ENCODE measurements around the gene C4orf36. TPM values are rescaled to one million over a fixed set of nuclear protein-coding genes. Genes with fewer than 3 reads are reported as not detected.

C4orf36 gene, protein sequence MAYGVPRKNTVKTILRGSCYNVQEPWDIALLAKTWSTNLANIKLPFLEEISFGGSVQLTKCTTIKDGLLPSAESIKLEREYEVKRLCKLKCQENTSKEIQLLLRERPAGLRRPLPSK
- 2.3 TPM for total RNA-seq
- long read RNA-seq, partial matches to known transcripts: 0 of 1 reads
- long read RNA-seq, other reads (novel, unspliced or antisense): 0 of 1 reads

DNA sequence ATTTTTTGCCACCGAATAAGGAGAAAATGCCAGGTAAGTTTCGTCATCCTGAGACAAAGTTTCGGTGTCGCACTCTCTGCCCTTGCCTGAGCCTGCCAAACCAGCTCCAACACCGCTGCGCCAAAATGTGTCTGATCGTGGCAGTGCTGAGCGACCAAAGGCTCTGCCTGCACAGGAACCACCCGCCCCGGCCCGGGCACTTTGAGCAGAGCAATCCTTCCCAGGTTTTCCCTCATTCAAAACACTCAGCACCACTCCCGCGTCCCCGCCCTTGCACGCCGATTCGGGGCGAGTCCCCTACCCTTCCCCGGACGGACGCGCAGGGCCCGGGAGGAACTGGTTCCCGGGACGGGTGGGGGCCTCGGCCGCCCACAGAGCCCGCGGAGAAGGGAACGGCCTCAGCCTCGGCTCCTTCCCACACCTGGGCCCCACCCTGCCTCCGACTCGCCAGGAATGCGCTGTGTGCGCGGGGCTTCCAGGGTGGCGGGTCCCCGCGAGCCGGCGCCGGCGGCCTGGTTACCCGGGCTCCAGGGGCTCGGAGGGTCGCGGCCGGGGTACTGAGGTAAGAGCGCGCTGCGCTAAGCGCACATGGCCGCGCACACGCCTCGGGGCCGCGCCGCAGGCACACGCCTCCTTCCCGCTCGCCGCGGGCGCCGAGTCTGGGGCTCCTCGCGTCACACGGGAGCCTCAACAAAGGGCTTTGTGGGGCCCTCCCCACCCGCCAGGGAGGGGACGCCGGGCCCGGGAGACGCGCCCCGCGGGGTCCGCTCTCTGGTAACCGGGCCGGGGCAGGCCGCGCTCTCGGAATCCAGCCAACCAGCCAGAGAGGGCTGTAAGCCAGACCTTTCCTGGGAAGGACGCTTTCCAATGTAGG lies at the start of gene C4orf36:
Gene C4orf36 (minus strand): TSS at position 661 of the 874 bp plus-strand sequence. CDS start 902 bp downstream, outside the sequence.
- H3K27ac ChIP-seq: peak within 1 kb of the TSS; percentile 89
- H3K9me3 ChIP-seq: no peaks in the 10 kb centered on the region
- TF ChIP-seq, protein P1, sequence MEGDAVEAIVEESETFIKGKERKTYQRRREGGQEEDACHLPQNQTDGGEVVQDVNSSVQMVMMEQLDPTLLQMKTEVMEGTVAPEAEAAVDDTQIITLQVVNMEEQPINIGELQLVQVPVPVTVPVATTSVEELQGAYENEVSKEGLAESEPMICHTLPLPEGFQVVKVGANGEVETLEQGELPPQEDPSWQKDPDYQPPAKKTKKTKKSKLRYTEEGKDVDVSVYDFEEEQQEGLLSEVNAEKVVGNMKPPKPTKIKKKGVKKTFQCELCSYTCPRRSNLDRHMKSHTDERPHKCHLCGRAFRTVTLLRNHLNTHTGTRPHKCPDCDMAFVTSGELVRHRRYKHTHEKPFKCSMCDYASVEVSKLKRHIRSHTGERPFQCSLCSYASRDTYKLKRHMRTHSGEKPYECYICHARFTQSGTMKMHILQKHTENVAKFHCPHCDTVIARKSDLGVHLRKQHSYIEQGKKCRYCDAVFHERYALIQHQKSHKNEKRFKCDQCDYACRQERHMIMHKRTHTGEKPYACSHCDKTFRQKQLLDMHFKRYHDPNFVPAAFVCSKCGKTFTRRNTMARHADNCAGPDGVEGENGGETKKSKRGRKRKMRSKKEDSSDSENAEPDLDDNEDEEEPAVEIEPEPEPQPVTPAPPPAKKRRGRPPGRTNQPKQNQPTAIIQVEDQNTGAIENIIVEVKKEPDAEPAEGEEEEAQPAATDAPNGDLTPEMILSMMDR (IDR thresholded peaks at IDR 0.05): no peak
- DNase-seq (peak; percentile 92), ATAC-seq (peak; percentile 95)
- H3K4me3 ChIP-seq: peak within 1 kb of the TSS; percentile 86
- H3K27me3 ChIP-seq: no peaks in the 10 kb centered on the region
- intact Hi-C loops (cut with DNase I): loop anchor here (5.0 kb wide), 1 partner anchor 395 kb away; no protein-coding TSS in a partner anchor
- H3K4me1 ChIP-seq: peaks cover 5% of the 10 kb centered on the region
- no peaks in the 10 kb centered on the region for H3K36me3 ChIP-seq

DNA sequence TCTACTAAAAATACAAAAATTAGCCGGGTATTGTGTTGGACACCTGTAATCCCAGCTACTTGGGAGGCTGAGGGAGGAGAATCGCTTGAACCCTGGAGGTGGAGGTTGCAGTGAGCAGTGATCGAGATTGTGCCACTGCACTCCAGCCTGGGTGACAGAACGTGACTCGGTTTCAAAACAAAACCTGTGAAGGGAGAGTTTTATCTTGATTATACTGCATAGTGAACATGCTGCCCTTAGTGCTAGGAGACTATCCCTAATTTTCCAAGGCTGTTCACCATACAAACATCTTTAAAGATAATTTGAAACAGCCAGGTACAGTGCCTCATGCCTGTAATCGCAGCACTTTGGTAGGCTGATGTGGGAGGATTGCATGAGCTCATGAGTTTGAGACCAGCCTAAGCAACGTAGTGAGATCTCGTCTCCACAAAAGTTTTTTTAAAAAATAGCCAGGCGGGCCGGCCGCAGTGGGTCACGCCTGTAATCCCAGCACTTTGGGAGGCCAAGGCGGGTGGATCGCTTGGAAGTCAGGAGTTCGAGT lies 48.8 kb upstream of the C4orf36 start:
- Histone ChIP-seq H3K36me3 (no peaks in the 10 kb centered on the region), H3K4me3 (no peak overlapping the region), H3K4me1 (peaks cover 39% of the 10 kb centered on the region), H3K27me3 (no peaks in the 10 kb centered on the region), H3K27ac (no peak overlapping the region), H3K9me3 (no peaks in the 10 kb centered on the region)
- DNase-seq: no peak
- no peak for ATAC-seq
- TF ChIP-seq, protein P1 (IDR thresholded peaks at IDR 0.05): no peak
- intact Hi-C loops (cut with DNase I): no loop called here

DNA sequence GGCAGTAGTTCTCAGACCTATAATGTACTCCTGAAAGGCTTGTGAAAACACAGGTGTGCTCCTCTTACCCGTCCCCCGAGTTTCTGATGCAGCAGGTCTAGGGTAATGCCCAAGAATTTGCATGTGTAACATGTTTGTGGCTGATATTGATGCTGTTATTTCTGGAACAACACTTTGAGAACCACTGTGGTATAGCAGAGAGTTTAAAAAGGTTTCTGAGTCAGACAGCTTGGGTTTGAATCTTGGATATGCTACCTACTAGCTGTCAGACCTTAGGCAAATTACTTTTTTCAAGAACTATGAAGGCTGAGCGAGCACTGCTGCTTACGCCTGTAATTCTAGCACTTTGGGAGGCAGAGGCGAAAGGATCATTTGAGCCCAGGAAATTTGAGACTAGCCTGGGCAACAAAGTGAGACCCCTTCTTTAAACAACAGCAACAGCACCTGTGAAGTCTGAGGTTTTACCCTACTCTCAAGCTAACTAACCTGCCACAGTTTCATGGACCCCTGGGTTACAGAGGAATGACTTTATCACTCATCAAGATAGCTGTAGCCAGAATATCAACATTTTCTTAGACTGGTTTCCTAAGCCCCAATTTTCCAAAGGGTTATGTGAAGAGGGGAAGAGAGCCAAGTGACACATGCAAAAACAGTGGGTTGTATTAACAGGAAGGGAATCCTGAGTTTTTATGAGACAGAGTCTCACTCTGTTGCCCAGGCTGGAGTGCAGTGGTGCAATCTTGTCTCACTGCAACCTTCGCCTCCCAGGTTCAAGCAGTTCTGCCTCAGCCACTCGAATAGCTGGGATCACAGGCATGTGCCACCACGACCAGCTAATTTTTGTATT lies 47.7 kb upstream of the C4orf36 start:
- no peak for DNase-seq
- Histone ChIP-seq H3K9me3 (no peaks in the 10 kb centered on the region), H3K4me3 (no peak overlapping the region), H3K27me3 (no peaks in the 10 kb centered on the region), H3K27ac (peak overlapping the region; percentile 64), H3K4me1 (peaks cover 39% of the 10 kb centered on the region), H3K36me3 (no peaks in the 10 kb centered on the region)
- intact Hi-C loops (cut with DNase I): loop anchor here (10.0 kb wide), 1 partner anchor 65 kb away; no protein-coding TSS in a partner anchor
- TF ChIP-seq, protein P1 (IDR thresholded peaks at IDR 0.05): no peak
- peak; percentile 3 for ATAC-seq

DNA sequence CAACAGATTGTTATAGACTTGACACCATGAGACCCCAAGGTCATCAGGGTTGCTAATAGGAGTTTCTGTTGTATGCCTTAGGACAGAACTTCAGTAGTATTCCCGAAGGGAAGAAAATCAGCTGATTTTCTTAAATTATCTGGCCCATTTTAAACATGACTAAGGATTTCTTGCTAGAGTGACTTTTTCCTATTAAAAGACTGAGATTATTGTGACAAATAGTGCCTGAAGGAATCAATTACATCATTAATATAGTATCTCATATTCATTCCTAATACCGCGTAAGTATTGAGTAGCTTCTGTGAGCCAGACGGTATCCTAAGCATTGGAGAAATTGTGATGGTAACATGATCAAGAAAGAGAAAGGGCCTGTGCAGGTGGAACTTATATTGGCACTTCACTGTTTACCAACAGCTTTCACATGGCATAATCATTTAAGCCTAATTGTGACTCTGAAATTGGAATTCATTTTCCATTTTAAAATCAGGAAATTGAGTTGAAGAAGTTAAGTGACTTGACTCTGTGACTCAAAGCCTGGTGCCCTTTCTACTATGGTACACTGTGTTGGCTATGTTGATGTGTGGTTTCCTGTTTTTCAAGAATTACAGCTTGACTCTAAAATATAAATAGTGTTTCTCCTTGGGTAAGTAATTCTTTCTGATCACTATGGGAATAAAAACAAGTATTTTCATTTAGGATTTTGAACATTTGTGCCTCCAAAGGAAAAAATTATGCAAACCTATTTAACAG lies 46.7 kb upstream of the C4orf36 start:
- Histone ChIP-seq H3K27ac (peak overlapping the region; percentile 64), H3K36me3 (no peaks in the 10 kb centered on the region), H3K4me1 (peaks cover 39% of the 10 kb centered on the region), H3K4me3 (no peak overlapping the region), H3K9me3 (no peaks in the 10 kb centered on the region), H3K27me3 (no peaks in the 10 kb centered on the region)
- TF ChIP-seq, protein P1 (IDR thresholded peaks at IDR 0.05): no peak
- ATAC-seq (no peak), DNase-seq (no peak)
- intact Hi-C loops (cut with DNase I): loop anchor here (10.0 kb wide), 1 partner anchor 66 kb away; no protein-coding TSS in a partner anchor
